ENCODE results near the gene POLR1A. TPM values are rescaled to one million over a fixed set of nuclear protein-coding genes. Genes with fewer than 3 reads are reported as not detected.

POLR1A gene
- total RNA-seq, 2 experiments from 2014 or later = 41.8 to 42.1 TPM

GRCh38 chr2:86033751-86034692, 71.7 kb downstream of the POLR1A start:
- H3K4me3 Mint-ChIP-seq = no peak overlapping the region
- no peaks in the 10 kb centered on the region for H3K27me3 Mint-ChIP-seq
- peaks cover 85% of the 10 kb centered on the region for H3K36me3 Mint-ChIP-seq (ENCODE audit: low read depth)
- H3K4me1 Mint-ChIP-seq (ENCODE audit: low read depth) = peaks cover 56% of the 10 kb centered on the region
- DNase-seq (no peak), ATAC-seq (no peak)
- CTCF ChIA-PET = interaction anchor here (0.7 to 4.3 kb wide), 3 partner anchors 45 to 206 kb away, joined by 3 to 63 read pairs (median 19); partner anchors contain the start of gene ST3GAL5
- H3K9me3 Mint-ChIP-seq = no peaks in the 10 kb centered on the region
- TF ChIP-seq, protein P1, sequence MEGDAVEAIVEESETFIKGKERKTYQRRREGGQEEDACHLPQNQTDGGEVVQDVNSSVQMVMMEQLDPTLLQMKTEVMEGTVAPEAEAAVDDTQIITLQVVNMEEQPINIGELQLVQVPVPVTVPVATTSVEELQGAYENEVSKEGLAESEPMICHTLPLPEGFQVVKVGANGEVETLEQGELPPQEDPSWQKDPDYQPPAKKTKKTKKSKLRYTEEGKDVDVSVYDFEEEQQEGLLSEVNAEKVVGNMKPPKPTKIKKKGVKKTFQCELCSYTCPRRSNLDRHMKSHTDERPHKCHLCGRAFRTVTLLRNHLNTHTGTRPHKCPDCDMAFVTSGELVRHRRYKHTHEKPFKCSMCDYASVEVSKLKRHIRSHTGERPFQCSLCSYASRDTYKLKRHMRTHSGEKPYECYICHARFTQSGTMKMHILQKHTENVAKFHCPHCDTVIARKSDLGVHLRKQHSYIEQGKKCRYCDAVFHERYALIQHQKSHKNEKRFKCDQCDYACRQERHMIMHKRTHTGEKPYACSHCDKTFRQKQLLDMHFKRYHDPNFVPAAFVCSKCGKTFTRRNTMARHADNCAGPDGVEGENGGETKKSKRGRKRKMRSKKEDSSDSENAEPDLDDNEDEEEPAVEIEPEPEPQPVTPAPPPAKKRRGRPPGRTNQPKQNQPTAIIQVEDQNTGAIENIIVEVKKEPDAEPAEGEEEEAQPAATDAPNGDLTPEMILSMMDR (IDR thresholded peaks at IDR 0.05) = no peak
- H3K27ac Mint-ChIP-seq = peak overlapping the region; percentile 71
- intact Hi-C loops (cut with micrococcal nuclease) = no loop called here
- POLR2A ChIA-PET = interaction anchor here (1.0 kb wide), 2 partner anchors 40 to 119 kb away, joined by 3 to 4 read pairs; no protein-coding TSS in a partner anchor

GRCh38 chr2:86032861-86033595, 72.7 kb downstream of the POLR1A start:
- ChIA-PET CTCF (interaction anchor here (0.7 kb wide), 1 partner anchor 205 kb away, joined by 3 read pairs; no protein-coding TSS in a partner anchor), POLR2A (no interaction called here)
- H3K9me3 Mint-ChIP-seq = no peaks in the 10 kb centered on the region
- DNase-seq (no peak), ATAC-seq (no peak)
- intact Hi-C loops (cut with micrococcal nuclease) = no loop called here
- H3K27ac Mint-ChIP-seq = peak overlapping the region; percentile 66
- H3K36me3 Mint-ChIP-seq (ENCODE audit: low read depth) = peaks cover 80% of the 10 kb centered on the region
- no peaks in the 10 kb centered on the region for H3K27me3 Mint-ChIP-seq
- H3K4me3 Mint-ChIP-seq = no peak overlapping the region
- TF ChIP-seq, protein P1 (IDR thresholded peaks at IDR 0.05) = no peak
- H3K4me1 Mint-ChIP-seq (ENCODE audit: low read depth) = peaks cover 46% of the 10 kb centered on the region

DNA sequence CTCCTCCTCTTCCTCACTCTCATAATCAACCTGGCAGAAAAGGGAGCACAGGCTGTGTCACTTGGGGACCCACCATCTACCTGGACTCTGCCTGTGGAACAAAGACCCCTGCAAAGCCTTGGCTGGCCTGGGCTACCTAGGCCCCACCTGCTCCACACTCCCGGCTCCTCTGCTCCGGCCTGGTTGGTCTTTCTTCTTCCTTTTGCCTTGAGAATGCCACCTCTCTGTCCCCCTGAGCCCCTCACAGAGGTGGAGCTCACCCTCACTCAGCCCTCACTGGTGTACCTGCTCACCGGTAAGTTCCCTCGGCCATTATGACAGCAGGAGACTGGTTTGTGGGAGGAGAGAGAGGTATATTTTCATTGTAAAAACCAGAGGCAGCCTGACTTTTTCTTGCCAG, 74.1 kb downstream of the POLR1A start:
- ChIA-PET CTCF (no interaction called here), POLR2A (no interaction called here)
- TF ChIP-seq, protein P1 (IDR thresholded peaks at IDR 0.05) = no peak
- intact Hi-C loops (cut with micrococcal nuclease) = no loop called here
- H3K9me3 Mint-ChIP-seq = no peaks in the 10 kb centered on the region
- no peaks in the 10 kb centered on the region for H3K27me3 Mint-ChIP-seq
- peaks cover 31% of the 10 kb centered on the region for H3K4me1 Mint-ChIP-seq (ENCODE audit: low read depth)
- peaks cover 77% of the 10 kb centered on the region for H3K36me3 Mint-ChIP-seq (ENCODE audit: low read depth)
- no peak overlapping the region for H3K4me3 Mint-ChIP-seq
- ATAC-seq = no peak
- no peak overlapping the region for H3K27ac Mint-ChIP-seq
- DNase-seq = no peak

DNA sequence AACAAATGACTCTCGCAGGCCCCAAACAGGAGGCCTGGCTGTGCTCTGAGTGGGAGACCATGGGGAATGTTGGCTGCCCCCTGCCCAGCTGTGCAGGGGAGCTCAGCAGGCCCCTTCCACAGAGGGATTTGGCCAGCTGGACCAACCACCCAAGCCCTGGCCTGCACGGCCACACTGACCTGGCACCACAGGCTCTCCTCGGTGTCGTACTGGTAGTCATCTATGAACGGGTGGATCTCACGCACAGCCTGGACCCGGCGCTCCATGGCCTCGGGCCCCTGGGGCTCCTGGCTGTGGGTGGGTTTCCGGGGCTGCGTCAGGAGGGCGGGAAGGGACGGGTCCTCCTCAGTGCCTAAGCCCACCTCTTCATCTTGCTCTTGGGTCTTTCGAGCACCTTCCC, 74.5 kb downstream of the POLR1A start:
- Mint-ChIP-seq H3K4me3 (no peak overlapping the region), H3K36me3 (ENCODE audit: low read depth) (peaks cover 76% of the 10 kb centered on the region), H3K4me1 (ENCODE audit: low read depth) (peaks cover 27% of the 10 kb centered on the region), H3K27me3 (no peaks in the 10 kb centered on the region), H3K9me3 (no peaks in the 10 kb centered on the region), H3K27ac (no peak overlapping the region)
- CTCF ChIA-PET = no interaction called here
- DNase-seq = no peak
- TF ChIP-seq, protein P1 (IDR thresholded peaks at IDR 0.05) = no peak
- ATAC-seq = no peak
- POLR2A ChIA-PET = no interaction called here
- intact Hi-C loops (cut with micrococcal nuclease) = no loop called here
